Measurements from ENCODE around the gene PARVB.

DNA sequence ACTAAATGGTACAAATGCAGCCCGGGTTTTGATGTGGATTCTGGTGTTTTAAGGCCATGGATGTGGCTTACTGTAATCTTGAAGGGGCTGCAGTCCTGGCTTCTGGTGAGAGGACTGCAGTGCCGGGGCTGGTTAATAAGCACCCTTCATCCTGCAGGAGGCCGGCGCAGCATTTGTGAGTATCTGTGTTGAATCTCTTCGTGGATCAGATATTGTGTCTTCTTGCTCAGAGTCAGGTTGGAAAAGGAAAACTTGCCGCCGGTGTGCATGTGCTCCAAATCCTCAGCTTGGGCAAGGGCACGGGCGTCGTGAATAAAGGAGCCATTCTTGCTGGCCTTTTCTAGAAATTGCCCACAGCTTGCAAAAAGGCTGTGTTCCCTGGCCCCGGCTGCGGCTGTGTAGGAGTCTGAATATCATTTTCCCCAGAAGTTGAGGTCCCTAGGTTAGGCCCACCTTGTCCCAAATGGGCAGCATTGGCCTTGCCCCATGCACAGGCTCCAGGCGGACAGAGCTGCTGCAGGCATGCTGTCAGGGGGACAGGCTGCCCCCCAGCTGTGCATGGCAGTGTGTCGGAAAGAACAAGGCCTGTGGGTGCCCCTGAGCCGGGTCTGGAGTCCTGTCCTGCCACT lies 28.9 kb upstream of the PARVB start:
- no peak for TF ChIP-seq POLR2A (IDR thresholded peaks at IDR 0.05; ENCODE audit: low read length)
- no peak for TF ChIP-seq GATA1 (IDR thresholded peaks at IDR 0.05; ENCODE audit: low read depth, low read length)

Measured in erythroblast (primary cell).